AG09309 (cell line): ENCODE measurements around the gene PHC3.

Experiments used
- DNase-seq: peaks from one replicate; pipeline ENCODE4 v3.0.0-alpha.2; 2010; ENCODE audit warnings: low read depth
- H3K4me3 ChIP-seq: 2 replicates; pipeline ENCODE4 v1.5.1; 2011; ENCODE audit warnings: mild to moderate bottlenecking, low read depth, low read length, moderate library complexity; ENCODE audit not compliant: control insufficient read depth
- CTCF ChIP-seq: IDR thresholded peaks from 2 replicates; pipeline ENCODE4 v1.5.1; 2011; ENCODE audit warnings: mild to moderate bottlenecking, low read depth, low read length, inconsistent platforms; ENCODE audit not compliant: insufficient read depth, control insufficient read depth; ENCODE audit errors: missing control alignments

The PHC3 gene

GRCh38 chr3:170154569-170155143, 26.9 kb downstream of the PHC3 start:
- no peak overlapping the region for H3K4me3 ChIP-seq
- no peak for DNase-seq
- no peak for TF ChIP-seq CTCF

GRCh38 chr3:170154084-170154483, 27.4 kb downstream of the PHC3 start:
- no peak for TF ChIP-seq CTCF
- DNase-seq: no peak
- no peak overlapping the region for H3K4me3 ChIP-seq

- TF ChIP-seq CTCF: no peak
- no peak overlapping the region for H3K4me3 ChIP-seq
These were observed 30.0 kb downstream of the PHC3 start for GRCh38 chr3:170151536-170151935.

DNA sequence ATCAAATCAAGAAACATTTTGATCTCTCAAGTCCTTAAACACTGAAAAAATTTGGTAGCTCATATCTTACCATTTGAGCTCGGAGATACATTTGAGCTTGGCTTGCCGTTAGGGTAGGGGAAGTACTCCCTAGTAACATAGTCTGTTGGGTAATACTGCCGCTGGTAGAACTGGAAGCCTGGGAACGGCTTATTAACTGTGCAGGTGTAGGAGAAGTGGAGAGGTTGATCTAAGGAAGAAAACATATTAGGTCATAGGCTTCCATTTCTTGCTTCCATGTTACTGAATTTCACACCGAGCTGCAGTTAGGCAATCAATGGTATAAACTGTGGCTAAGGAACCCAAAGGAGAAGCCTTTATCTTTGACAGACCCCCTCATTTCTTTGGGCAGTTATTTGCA, 32.5 kb downstream of the PHC3 start:
- no peak for DNase-seq
- H3K4me3 ChIP-seq: no peak overlapping the region
- TF ChIP-seq CTCF: no peak

More at GRCh38 chr3:170151536-170151935, 30.0 kb downstream of the PHC3 start:
- DNase-seq: no peak

DNA sequence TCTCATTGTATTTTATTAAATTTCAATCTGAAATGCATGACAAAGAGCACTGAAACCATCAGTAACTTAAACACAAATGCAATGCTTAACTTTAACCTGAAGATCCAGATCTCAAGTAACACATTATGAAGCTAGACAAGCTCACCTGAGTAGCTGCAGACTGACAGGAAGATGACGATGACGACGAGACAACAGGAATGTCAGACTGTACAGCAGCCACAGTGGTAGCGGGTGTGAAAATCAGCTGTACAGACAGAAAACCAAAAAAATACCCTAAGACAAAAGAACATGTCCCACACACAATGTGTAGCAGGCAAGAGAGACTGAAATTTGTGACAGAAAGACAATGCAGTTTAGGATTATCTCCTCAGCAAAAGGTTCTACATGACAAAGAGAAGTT, 36.3 kb downstream of the PHC3 start:
- no peak overlapping the region for H3K4me3 ChIP-seq
- no peak for TF ChIP-seq CTCF
- no peak for DNase-seq

- TF ChIP-seq CTCF: no peak
- no peak for DNase-seq
- H3K4me3 ChIP-seq: no peak overlapping the region
These were observed 37.1 kb downstream of the PHC3 start for GRCh38 chr3:170144437-170144843.

DNA sequence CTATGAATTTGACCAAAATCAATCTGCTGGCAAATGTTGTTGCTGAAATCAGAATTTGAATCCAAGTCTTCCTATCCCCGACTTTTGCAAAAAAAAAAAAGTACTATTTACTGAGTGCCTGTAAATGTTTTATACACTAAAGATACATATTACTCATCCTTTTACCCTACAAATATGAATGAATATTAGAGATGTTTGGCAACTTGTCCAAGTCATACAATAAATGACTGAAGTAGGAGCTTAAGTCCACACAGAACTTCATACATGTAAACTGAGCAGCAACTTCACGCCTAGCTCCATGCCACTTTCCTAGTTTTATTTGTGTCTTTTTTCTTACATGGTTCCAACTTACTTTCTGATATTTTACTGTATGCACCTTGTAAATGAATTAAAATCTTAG, 39.2 kb downstream of the PHC3 start:
- DNase-seq: no peak
- TF ChIP-seq CTCF: no peak
- H3K4me3 ChIP-seq: no peak overlapping the region
